HCT116 (cell line): ENCODE results near the gene MCRIP1. TPM values are rescaled to one million over a fixed set of nuclear protein-coding genes. Genes with fewer than 3 reads are reported as not detected.
A peak's percentile ranks its signal among the peaks of the same experiment; 100 is the strongest.

ENCODE experiments used
- ATAC-seq: fragments of 200-7000 bp; cut with Tn5 transposase; 2 replicates; pipeline ENCODE4 v1.9.1; 2020; ENCODE audit warnings: mild to moderate bottlenecking, moderate library complexity
- BruUV-seq: library from RNA; stranded (reverse); fragments of 400-500 nt; replicated peaks from 2 replicates; lab custom pipeline; 2021; lab: Mats Ljungman, UMichigan
- CTCF ChIA-PET: fragments of 300-600 bp; sonication (Branson Sonifier 250); formaldehyde crosslinking; loops from one replicate; lab custom pipeline; 2021; ENCODE audit warnings: antibody characterized with exemption; lab: Charles Lee
- POLR2A ChIA-PET: fragments of 300-600, 350-600 bp; sonication (Branson Sonifier 250); formaldehyde crosslinking; loops from one replicate; lab custom pipeline; 2021; ENCODE audit warnings: antibody characterized with exemption; lab: Charles Lee
- RAD21 ChIA-PET, 2 experiments: fragments of 300-600 bp; sonication (Branson Sonifier 250); formaldehyde crosslinking; loops; one replicate each; lab custom pipeline; 2023; ENCODE audit warnings: low total read pairs in 2 of 2; ENCODE audit not compliant: uncharacterized antibody in 2 of 2, unreplicated experiment in 2 of 2, low non-redundant PET in 1 of 2; lab: Charles Lee
- DNase-seq: peaks from one replicate; pipeline ENCODE4 v3.0.0-alpha.2; 2010; ENCODE audit warnings: low read depth, low spot score
- H2AFZ ChIP-seq: fragments of 200-600 bp; shearing (Covaris generic), sonication (generic); 2 replicates; pipeline ENCODE4 v1.6.1; 2017; ENCODE audit warnings: low read depth, mixed run types, mixed read lengths, antibody characterized with exemption, low read length; ENCODE audit not compliant: poor library complexity, severe bottlenecking
- H3K27ac ChIP-seq: 2 replicates; pipeline ENCODE4 v1.5.1; 2012; ENCODE audit warnings: low read depth, low read length
- H3K27me3 ChIP-seq: fragments of 200-600 bp; sonication (generic); 2 replicates; pipeline ENCODE4 v1.6.1; 2016; ENCODE audit warnings: mixed run types, low read length, mixed read lengths; ENCODE audit not compliant: insufficient read depth
- H3K36me3 ChIP-seq, 2 experiments: fragments of 200-500 bp in 1 of 2; fragments of 200-600 bp in 1 of 2; sonication (Bioruptor generic) in 1 of 2; sonication (generic) in 1 of 2; 2 replicates each; pipeline versions ENCODE4 v1.5.1 to v1.6.1; 2014 to 2016; ENCODE audit warnings: low read length in 2 of 2, inconsistent platforms in 1 of 2, mixed read lengths in 1 of 2, mixed run types in 1 of 2; ENCODE audit not compliant: insufficient read depth in 2 of 2, control insufficient read depth in 1 of 2
- H3K4me1 ChIP-seq, 2 experiments: fragments of 200-600 bp in 1 of 2; sonication (generic) in 1 of 2; 2 replicates each; pipeline versions ENCODE4 v1.5.1 to v1.6.1; 2012 to 2017; ENCODE audit warnings: low read length in 2 of 2, inconsistent platforms in 1 of 2, mild to moderate bottlenecking in 1 of 2, mixed read lengths in 1 of 2, mixed run types in 1 of 2, moderate library complexity in 1 of 2; ENCODE audit not compliant: insufficient read depth in 2 of 2, control insufficient read depth in 1 of 2
- H3K4me2 ChIP-seq: fragments of 200-600 bp; sonication (generic); 2 replicates; pipeline ENCODE4 v1.6.1; 2017; ENCODE audit warnings: mixed run types, low read length, mixed read lengths
- H3K4me3 ChIP-seq, 2 experiments: fragments of 200-600 bp in 1 of 2; sonication (generic) in 1 of 2; replicated peaks in 1 of 2; 2 replicates each; pipeline ENCODE4 v1.5.1; 2011 to 2016; ENCODE audit warnings: low read length in 2 of 2, control low read depth in 1 of 2, low read depth in 1 of 2, mild to moderate bottlenecking in 1 of 2, mixed read lengths in 1 of 2, mixed run types in 1 of 2
- H3K79me2 ChIP-seq: fragments of 200-600 bp; sonication (generic); 2 replicates; pipeline ENCODE4 v1.6.1; 2017; ENCODE audit warnings: mild to moderate bottlenecking, mixed run types, low read length, moderate library complexity, mixed read lengths; ENCODE audit not compliant: insufficient read depth
- H3K9ac ChIP-seq: fragments of 200-600 bp; sonication (generic); 2 replicates; pipeline ENCODE4 v1.6.1; 2016; ENCODE audit warnings: low read length, mixed read lengths
- H3K9me2 ChIP-seq: fragments of 200-600 bp; sonication (generic), shearing (Covaris generic); 2 replicates; pipeline ENCODE4 v1.6.1; 2017; ENCODE audit warnings: mixed run types, mild to moderate bottlenecking, moderate library complexity; ENCODE audit not compliant: insufficient read depth
- H3K9me3 ChIP-seq, 2 experiments: fragments of 200-500 bp in 1 of 2; fragments of 200-600 bp in 1 of 2; sonication (Bioruptor generic) in 1 of 2; sonication (generic) in 1 of 2; 2 replicates each; pipeline ENCODE4 v1.6.1; 2014 to 2017; ENCODE audit warnings: low read length in 2 of 2, mixed read lengths in 2 of 2, inconsistent platforms in 1 of 2, low read depth in 1 of 2, mild to moderate bottlenecking in 1 of 2, mixed run types in 1 of 2, moderate library complexity in 1 of 2; ENCODE audit not compliant: control insufficient read depth in 1 of 2, insufficient read depth in 1 of 2
- H4K20me1 ChIP-seq: fragments of 200-600 bp; sonication (generic), shearing (Covaris generic); 2 replicates; pipeline ENCODE4 v1.6.1; 2017; ENCODE audit warnings: mixed run types, mild to moderate bottlenecking, moderate library complexity; ENCODE audit not compliant: insufficient read depth
- ATF3 ChIP-seq: IDR thresholded peaks from 2 replicates; pipeline ENCODE4 v1.6.1; 2012
- CBX3 ChIP-seq: IDR thresholded peaks from 2 replicates; pipeline ENCODE4 v1.6.1; 2012; ENCODE audit warnings: low read depth
- CEBPB ChIP-seq: IDR thresholded peaks from 2 replicates; pipeline ENCODE4 v1.6.1; 2012; ENCODE audit warnings: low read depth
- CTCF ChIP-seq, 3 experiments: fragments of 200-600 bp in 1 of 3; sonication (generic) in 1 of 3; IDR thresholded peaks in 2 of 3; conservative IDR thresholded peaks in 1 of 3; 2 replicates each; pipeline ENCODE4 v1.5.1; 2012 to 2017; ENCODE audit warnings: low read depth in 2 of 3, low read length in 2 of 3, antibody characterized with exemption in 1 of 3, borderline replicate concordance in 1 of 3, control low read depth in 1 of 3, mild to moderate bottlenecking in 1 of 3, mixed read lengths in 1 of 3, mixed run types in 1 of 3, moderate library complexity in 1 of 3; ENCODE audit not compliant: insufficient read depth in 1 of 3
- EGR1 ChIP-seq: IDR thresholded peaks from 2 replicates; pipeline ENCODE4 v1.6.1; 2012; ENCODE audit warnings: low read depth
- ELF1 ChIP-seq: IDR thresholded peaks from 2 replicates; pipeline ENCODE4 v1.6.1; 2012; ENCODE audit warnings: low read depth, borderline replicate concordance
- EZH2phosphoT487 ChIP-seq: fragments of 200-600 bp; IDR thresholded peaks from 2 replicates; pipeline ENCODE4 v1.6.1; 2018; ENCODE audit warnings: antibody characterized with exemption, borderline replicate concordance
- MAX ChIP-seq: IDR thresholded peaks from 2 replicates; pipeline ENCODE4 v1.6.1; 2012
- POLR2A ChIP-seq: IDR thresholded peaks from 2 replicates; pipeline ENCODE4 v1.7.0; 2011; ENCODE audit warnings: borderline replicate concordance; ENCODE audit not compliant: insufficient read depth, insufficient read length; ENCODE audit errors: extremely low read depth
- RAD21 ChIP-seq: IDR thresholded peaks from 2 replicates; pipeline ENCODE4 v1.6.1; 2012; ENCODE audit warnings: low read depth, mild to moderate bottlenecking
- SIN3A ChIP-seq: IDR thresholded peaks from 2 replicates; pipeline ENCODE4 v1.6.1; 2012; ENCODE audit warnings: low read depth
- SP1 ChIP-seq: IDR thresholded peaks from 2 replicates; pipeline ENCODE4 v1.6.1; 2012; ENCODE audit warnings: low read depth
- SRF ChIP-seq: IDR thresholded peaks from 2 replicates; pipeline ENCODE4 v1.6.1; 2012; ENCODE audit warnings: low read depth
- TCF7L2 ChIP-seq: IDR thresholded peaks from 2 replicates; pipeline ENCODE4 v1.7.0; 2011; ENCODE audit warnings: borderline replicate concordance, inconsistent platforms; ENCODE audit not compliant: insufficient read depth, insufficient read length; ENCODE audit errors: extremely low read depth
- YY1 ChIP-seq: IDR thresholded peaks from 2 replicates; pipeline ENCODE4 v1.6.1; 2011; ENCODE audit warnings: low read length, low read depth, moderate library complexity, mild to moderate bottlenecking; ENCODE audit not compliant: insufficient replicate concordance; ENCODE audit errors: extremely low read depth
- ZBTB33 ChIP-seq: IDR thresholded peaks from 2 replicates; pipeline ENCODE4 v1.6.1; 2011; ENCODE audit warnings: mild to moderate bottlenecking, low read length, moderate library complexity; ENCODE audit not compliant: insufficient replicate concordance; ENCODE audit errors: extremely low read depth
- ZFX ChIP-seq: fragments of 450-650 bp; IDR thresholded peaks from 2 replicates; pipeline ENCODE4 v1.6.1; 2017
- intact Hi-C: fragments of 100-400 bp; cut with micrococcal nuclease; formaldehyde crosslinking; loops from 2 replicates; pipeline ENCODE4 v1.10.0; 2022
- total RNA-seq: library from RNA; stranded (reverse); gene quantifications from one replicate; pipeline ENCODE4 v1.2.1, GENCODE V29; 2021; ENCODE audit not compliant: unreplicated experiment

Gene MCRIP1
- total RNA-seq, 1 experiment from 2014 or later, result 59.2 TPM

DNA sequence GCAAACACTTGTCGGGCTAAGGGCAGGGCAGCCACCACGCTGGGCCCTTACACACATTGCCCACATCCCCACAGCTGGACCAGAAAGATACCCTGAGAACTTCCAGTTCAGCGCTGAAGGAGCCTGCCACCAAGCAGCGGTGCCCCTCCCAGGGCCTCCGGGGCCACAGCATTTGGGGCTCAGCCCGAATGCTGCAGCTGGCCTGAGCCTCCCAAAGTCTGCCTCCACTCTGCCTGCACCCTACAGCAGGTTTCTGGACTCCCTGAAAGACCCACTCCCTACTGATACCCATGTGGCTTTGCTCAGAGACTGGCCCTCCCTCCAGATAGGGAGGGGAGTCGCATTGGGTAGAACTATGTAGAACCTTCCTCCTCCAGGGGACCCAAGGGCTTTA is 1.5 kb downstream of the MCRIP1 start:
- H3K4me1 ChIP-seq, result peaks cover 17 to 32% of the 10 kb centered on the region in 2 experiments
- H3K79me2 ChIP-seq, result peaks cover 15% of the 10 kb centered on the region
- BruUV-seq, result no TSS peak
- RAD21 ChIA-PET, result no interaction called here
- ATAC-seq, result no peak
- H3K4me2 ChIP-seq, result peak overlapping the region; percentile 97
- peak overlapping the region; percentile 78 to 89 for H3K4me3 ChIP-seq
- H3K27me3 ChIP-seq, result no peaks in the 10 kb centered on the region
- H2AFZ ChIP-seq, result no peak overlapping the region
- CTCF ChIA-PET, result no interaction called here
- POLR2A ChIA-PET, result interaction anchor here (1.0 kb wide), 1 partner anchor 119 kb away, joined by 4 read pairs; no protein-coding TSS in a partner anchor
- peak overlapping the region; percentile 86 for H3K9ac ChIP-seq
- H3K36me3 ChIP-seq, result 0 out of 4 replicates have a peak, but pooled peaks cover 0 to 7% of the 10 kb centered on the region in 2 experiments
- H3K9me3 ChIP-seq, result no peaks in the 10 kb centered on the region
- TF ChIP-seq SIN3A (no peak), MAX (peak; percentile 23; the same call in 1 of the 2 replicates), RAD21 (no peak), ZBTB33 (no peak), EZH2phosphoT487 (no peak), ATF3 (no peak)
- TF ChIP-seq, all 23 proteins: peak for 1
- Histone ChIP-seq H4K20me1 (no peaks in the 10 kb centered on the region), H3K9me2 (no peaks in the 10 kb centered on the region), H3K27ac (peak overlapping the region; percentile 93)
- no peak for DNase-seq
- intact Hi-C loops, result no loop called here

DNA sequence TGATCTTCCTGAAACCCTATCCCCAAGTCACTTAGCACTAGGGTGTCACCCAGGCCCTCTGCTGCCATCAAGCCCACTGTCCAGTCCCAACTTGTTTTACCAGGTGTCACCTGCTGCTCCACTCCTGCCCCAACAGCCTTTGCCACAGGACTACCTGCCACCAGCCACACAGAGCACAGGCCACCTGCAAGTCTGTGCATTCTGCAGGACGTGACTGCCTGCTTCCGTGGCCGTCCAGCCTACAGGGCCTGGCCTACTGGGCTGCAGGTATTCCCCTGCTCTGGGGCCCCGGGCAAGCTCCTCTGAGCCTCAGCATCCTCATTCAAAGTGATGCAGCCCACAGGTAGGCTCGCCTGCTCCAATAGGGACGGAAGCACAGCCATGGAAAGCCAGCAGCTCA is 3.2 kb downstream of the MCRIP1 start:
- intact Hi-C loops, result no loop called here
- H3K9ac ChIP-seq, result no peak overlapping the region
- ATAC-seq, result no peak
- POLR2A ChIA-PET, result no interaction called here
- CTCF ChIA-PET, result no interaction called here
- no peaks in the 10 kb centered on the region for H4K20me1 ChIP-seq
- BruUV-seq, result no TSS peak
- no peaks in the 10 kb centered on the region for H3K27me3 ChIP-seq
- H2AFZ ChIP-seq, result no peak overlapping the region
- no peaks in the 10 kb centered on the region for H3K9me2 ChIP-seq
- peaks cover 24 to 40% of the 10 kb centered on the region in 2 experiments for H3K4me1 ChIP-seq
- DNase-seq, result no peak
- no peak overlapping the region for H3K4me2 ChIP-seq
- H3K9me3 ChIP-seq, result no peaks in the 10 kb centered on the region
- 0 out of 4 replicates have a peak, but pooled peaks cover 0 to 4% of the 10 kb centered on the region in 2 experiments for H3K36me3 ChIP-seq
- H3K27ac ChIP-seq, result no peak overlapping the region
- RAD21 ChIA-PET, result no interaction called here
- peaks cover 15% of the 10 kb centered on the region for H3K79me2 ChIP-seq
- H3K4me3 ChIP-seq, result no peak overlapping the region
- TF ChIP-seq SRF, result no peak
- no peak for TF ChIP-seq YY1
- TF ChIP-seq CEBPB, result no peak
- no peak for TF ChIP-seq ATF3
- no peak for TF ChIP-seq POLR2A
- no peak for TF ChIP-seq CTCF (IDR thresholded peaks at IDR 0.05 in 2 of 3, conservative IDR thresholded peaks at IDR 0.05 in 1 of 3; ENCODE audit: borderline replicate concordance in 1 of 3, insufficient read depth in 1 of 3, low read depth in 2 of 3, low read length in 2 of 3)
- TF ChIP-seq RAD21, result no peak
- no peak for TF ChIP-seq TCF7L2
- no peak for TF ChIP-seq ELF1
- TF ChIP-seq CBX3, result no peak
- TF ChIP-seq EGR1, result no peak
- no peak for TF ChIP-seq SP1
- TF ChIP-seq ZFX, result no peak
